IMR-90 (cell line): ENCODE results near the gene PIM1. TPM values are rescaled to one million over a fixed set of nuclear protein-coding genes. Genes with fewer than 3 reads are reported as not detected.

Source experiments
- ATAC-seq: fragments of 200-7000 bp; cut with Tn5 transposase; 2 replicates; pipeline ENCODE4 v1.9.1; 2020; ENCODE audit warnings: low read depth, mild to moderate bottlenecking, moderate library complexity
- BruUV-seq: library from RNA; stranded (reverse); fragments of 400-500 nt; replicated peaks from 2 replicates; lab custom pipeline; 2021; lab: Mats Ljungman, UMichigan
- CTCF ChIA-PET: fragments of 300-600 bp; formaldehyde crosslinking; extraction: SDS; loops from one replicate; lab custom pipeline; 2021; ENCODE audit warnings: antibody characterized with exemption; lab: Yijun Ruan, JAX
- POLR2A ChIA-PET: fragments of 300-600 bp; sonication (Branson Sonifier 250); formaldehyde crosslinking; loops from one replicate; lab custom pipeline; 2022; ENCODE audit warnings: antibody characterized with exemption; ENCODE audit not compliant: unreplicated experiment; lab: Charles Lee
- DNase-seq: peaks from one replicate; pipeline ENCODE4 v3.0.0; 2013
- H2AFZ ChIP-seq: replicated peaks from 2 replicates; pipeline ENCODE3; 2013; ENCODE audit warnings: low read length, mild to moderate bottlenecking; ENCODE audit not compliant: poor library complexity
- H2AK5ac ChIP-seq: 2 replicates; pipeline ENCODE4 v1.6.1; 2013; ENCODE audit warnings: low read depth, low read length, inconsistent platforms
- H2AK9ac ChIP-seq: replicated peaks from 2 replicates; pipeline ENCODE3; 2013; ENCODE audit warnings: mild to moderate bottlenecking, low read depth, low read length, moderate library complexity; ENCODE audit not compliant: poor library complexity
- H2BK120ac ChIP-seq: 2 replicates; pipeline ENCODE4 v1.6.1; 2013; ENCODE audit warnings: low read depth, low read length, inconsistent platforms
- H2BK15ac ChIP-seq: 3 replicates; pipeline ENCODE4 v1.6.1; 2013; ENCODE audit warnings: low read depth, low read length, inconsistent platforms
- H2BK20ac ChIP-seq: 2 replicates; pipeline ENCODE4 v1.6.1; 2013; ENCODE audit warnings: low read depth, mild to moderate bottlenecking, inconsistent platforms, low read length, moderate library complexity
- H2BK5ac ChIP-seq: 2 replicates; pipeline ENCODE4 v1.6.1; 2013; ENCODE audit warnings: mild to moderate bottlenecking, low read depth, low read length, inconsistent platforms; ENCODE audit not compliant: poor library complexity, severe bottlenecking
- H3K14ac ChIP-seq: replicated peaks from 2 replicates; pipeline ENCODE4 v1.6.1; 2013; ENCODE audit warnings: low read depth, low read length, inconsistent platforms
- H3K18ac ChIP-seq: 2 replicates; pipeline ENCODE4 v1.6.1; 2013; ENCODE audit warnings: low read depth, low read length, control low read depth
- H3K23ac ChIP-seq: 2 replicates; pipeline ENCODE4 v1.6.1; 2013; ENCODE audit warnings: low read depth, low read length, inconsistent platforms
- H3K27ac ChIP-seq: 2 replicates; pipeline ENCODE4 v1.5.1; 2013; ENCODE audit warnings: mild to moderate bottlenecking, control low read depth, low read length; ENCODE audit not compliant: insufficient read depth
- H3K27me3 ChIP-seq: 2 replicates; pipeline ENCODE4 v1.6.1; 2013; ENCODE audit warnings: low read length; ENCODE audit not compliant: control insufficient read depth, insufficient read depth
- H3K36me3 ChIP-seq: 2 replicates; pipeline ENCODE4 v1.6.1; 2013; ENCODE audit warnings: low read length, mixed read lengths; ENCODE audit not compliant: control insufficient read depth, insufficient read depth
- H3K4ac ChIP-seq: 2 replicates; pipeline ENCODE4 v1.6.1; 2013; ENCODE audit warnings: low read depth, low read length, inconsistent platforms
- H3K4me1 ChIP-seq: 2 replicates; pipeline ENCODE4 v1.6.1; 2013; ENCODE audit warnings: low read length, mixed read lengths; ENCODE audit not compliant: control insufficient read depth, insufficient read depth
- H3K4me2 ChIP-seq: 2 replicates; pipeline ENCODE4 v1.6.1; 2013; ENCODE audit warnings: low read depth, mild to moderate bottlenecking, control low read depth, low read length, moderate library complexity
- H3K4me3 ChIP-seq: 2 replicates; pipeline ENCODE4 v1.5.1; 2013; ENCODE audit warnings: low read depth, mild to moderate bottlenecking, control low read depth, low read length, moderate library complexity; ENCODE audit not compliant: insufficient read depth
- H3K56ac ChIP-seq: 2 replicates; pipeline ENCODE4 v1.6.1; 2013; ENCODE audit warnings: low read length, inconsistent platforms; ENCODE audit not compliant: insufficient read depth; ENCODE audit errors: extremely low read depth
- H3K79me1 ChIP-seq, 2 experiments: 2 replicates each; pipeline ENCODE4 v1.6.1; 2013; ENCODE audit warnings: low read length in 2 of 2, inconsistent platforms in 1 of 2, low read depth in 1 of 2
- H3K9ac ChIP-seq: 2 replicates; pipeline ENCODE4 v1.6.1; 2013; ENCODE audit warnings: low read depth, low read length, control low read depth
- H3K9me1 ChIP-seq: 2 replicates; pipeline ENCODE4 v1.6.1; 2013; ENCODE audit warnings: low read length, inconsistent platforms; ENCODE audit not compliant: insufficient read depth
- H3K9me3 ChIP-seq: 2 replicates; pipeline ENCODE4 v1.6.1; 2013; ENCODE audit warnings: low read length; ENCODE audit not compliant: control insufficient read depth, insufficient read depth
- H4K20me1 ChIP-seq: 2 replicates; pipeline ENCODE4 v1.6.1; 2013; ENCODE audit warnings: low read length, inconsistent platforms; ENCODE audit not compliant: insufficient read depth
- H4K5ac ChIP-seq: 2 replicates; pipeline ENCODE4 v1.6.1; 2013; ENCODE audit warnings: mild to moderate bottlenecking, low read depth, low read length, control low read depth
- H4K8ac ChIP-seq, 2 experiments: 2 replicates each; pipeline ENCODE4 v1.6.1; 2013; ENCODE audit warnings: low read depth in 2 of 2, low read length in 2 of 2, control low read depth in 1 of 2, inconsistent platforms in 1 of 2
- H4K91ac ChIP-seq: 2 replicates; pipeline ENCODE4 v1.6.1; 2013; ENCODE audit warnings: low read depth, low read length, inconsistent platforms; ENCODE audit not compliant: insufficient read depth
- CEBPB ChIP-seq: IDR thresholded peaks from 2 replicates; pipeline ENCODE4 v1.6.1; 2012; ENCODE audit warnings: low read depth, low read length, improper control_type of control experiment
- WGBS, 2 experiments: methylation state at CpG; one replicate each; pipeline versions ENCODE4 v1.1.5 to v1.1.7; 2013; ENCODE audit warnings: missing lambda C conversion rate in 2 of 2; ENCODE audit not compliant: insufficient read length in 1 of 2; ENCODE audit errors: extremely low coverage in 2 of 2; 5-methylcytosine and 5-hydroxymethylcytosine counted together
- dilution Hi-C: fragments of 300-500 bp; cut with HindIII; formaldehyde crosslinking; loops from one replicate; pipeline ENCODE4 v1.14.3; 2018; ENCODE audit warnings: low sequenced_read_pairs; ENCODE audit not compliant: unreplicated experiment
- in situ Hi-C: fragments of 300-500 bp; cut with MboI; formaldehyde crosslinking; loops from 3 replicates; pipeline ENCODE4 v1.14.3; 2019; ENCODE audit warnings: low sequenced_read_pairs, inconsistent platforms, mixed read lengths
- intact Hi-C: fragments of 100-400 bp; cut with micrococcal nuclease; formaldehyde crosslinking; loops from 2 replicates; pipeline ENCODE4 v1.10.0; 2022
- polyA plus RNA-seq, 3 experiments: library from polyadenylated mRNA; depleted of rRNA; stranded (reverse); fragments of >200 nt; gene quantifications; 2 replicates each; pipeline ENCODE4 v1.2.3, GENCODE V29; 2012; ENCODE audit warnings: low replicate concordance in 1 of 3
- total RNA-seq: library from RNA; depleted of rRNA; stranded (reverse); fragments of >200 nt; gene quantifications from 2 replicates; pipeline ENCODE4 v1.2.3, GENCODE V29; 2012
- TF ChIP-seq, protein P1 (sequence below): fragments of 150-350 bp; IDR thresholded peaks from 2 replicates; pipeline ENCODE4 v1.6.1; 2017; ENCODE audit warnings: mild to moderate bottlenecking, antibody characterized with exemption, low read length, low read depth

Gene PIM1
- total and polyA plus RNA-seq, 2 of the 4 experiments (the other 2 are of a cell fraction) = 7.2 to 18.5 TPM

DNA sequence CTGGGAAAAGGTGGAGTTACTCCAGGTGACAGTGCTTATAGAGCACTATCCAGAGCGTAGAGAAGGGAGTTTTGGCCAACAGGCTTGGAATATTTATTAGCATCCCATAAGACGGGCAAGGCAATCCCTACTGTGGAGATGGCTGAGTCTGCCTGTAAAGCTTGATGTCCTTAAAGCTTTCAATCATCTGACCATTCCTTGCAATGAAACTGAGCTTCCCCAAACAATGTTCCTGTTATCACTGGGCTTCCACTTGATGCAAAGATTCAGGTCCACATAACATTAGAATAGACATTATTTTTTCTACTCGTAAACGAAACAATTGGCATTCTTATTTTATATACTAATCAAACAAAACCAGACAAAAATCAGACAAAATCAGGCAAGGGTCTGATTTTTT is 48.4 kb upstream of the PIM1 start:
- Histone ChIP-seq H3K56ac (no peak overlapping the region), H3K9me1 (no peaks in the 10 kb centered on the region; the same call in 1 of the 2 replicates), H3K4me3 (no peak overlapping the region), H4K5ac (no peak overlapping the region), H4K8ac (no peak overlapping the region), H2BK120ac (no peak overlapping the region), H2BK15ac (no peak overlapping the region), H2AK5ac (no peak overlapping the region), H3K9ac (no peak overlapping the region), H3K9me3 (no peaks in the 10 kb centered on the region), H2BK20ac (no peak overlapping the region), H3K4me1 (peaks cover 4% of the 10 kb centered on the region; the same call in 1 of the 2 replicates), H2AFZ (no peak overlapping the region), H3K4me2 (no peak overlapping the region), H4K20me1 (no peaks in the 10 kb centered on the region), H2AK9ac (no peak overlapping the region), H3K18ac (no peak overlapping the region), H2BK5ac (no peak overlapping the region), H4K91ac (no peak overlapping the region), H3K27ac (no peak overlapping the region), H3K27me3 (no peaks in the 10 kb centered on the region), H3K14ac (no peak overlapping the region), H3K4ac (no peak overlapping the region), H3K36me3 (no peaks in the 10 kb centered on the region), H3K23ac (no peak overlapping the region), H3K79me1 (no peaks in the 10 kb centered on the region)
- in situ Hi-C loops (no loop called here), intact Hi-C loops (no loop called here), dilution Hi-C loops (no loop called here)
- no peak for DNase-seq
- CTCF ChIA-PET = no interaction called here
- POLR2A ChIA-PET = no interaction called here
- WGBS, 2 experiments = 100% methylated on average over 1 of the region's 4 CpGs; no CpG with 5 or more reads in 1 of the 2 experiments
- no TSS peak for BruUV-seq
- TF ChIP-seq, protein P1, sequence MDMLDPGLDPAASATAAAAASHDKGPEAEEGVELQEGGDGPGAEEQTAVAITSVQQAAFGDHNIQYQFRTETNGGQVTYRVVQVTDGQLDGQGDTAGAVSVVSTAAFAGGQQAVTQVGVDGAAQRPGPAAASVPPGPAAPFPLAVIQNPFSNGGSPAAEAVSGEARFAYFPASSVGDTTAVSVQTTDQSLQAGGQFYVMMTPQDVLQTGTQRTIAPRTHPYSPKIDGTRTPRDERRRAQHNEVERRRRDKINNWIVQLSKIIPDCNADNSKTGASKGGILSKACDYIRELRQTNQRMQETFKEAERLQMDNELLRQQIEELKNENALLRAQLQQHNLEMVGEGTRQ = no peak
- TF ChIP-seq CEBPB = no peak
- ATAC-seq = no peak
